Upper lobe of right lung (tissue), 1 donor: ENCODE measurements around the gene SGMS1. TPM values are rescaled to one million over a fixed set of nuclear protein-coding genes. Genes with fewer than 3 reads are reported as not detected.

Experiments
- ATAC-seq: fragments of 200-7000 bp; cut with Tn5 transposase; one replicate; pipeline ENCODE4 v1.9.1; 2020; ENCODE audit warnings: mild to moderate bottlenecking, moderate library complexity
- DNase-seq: peaks from one replicate; pipeline ENCODE4 v3.0.0-alpha.2; 2020
- H3K27ac ChIP-seq: fragments of 200-600 bp; one replicate; pipeline ENCODE4 v1.8.0; 2022
- H3K27me3 ChIP-seq: fragments of 200-600 bp; one replicate; pipeline ENCODE4 v1.8.0; 2022; ENCODE audit warnings: mild to moderate bottlenecking
- H3K36me3 ChIP-seq: fragments of 200-600 bp; one replicate; pipeline ENCODE4 v1.8.0; 2022
- H3K4me1 ChIP-seq: fragments of 200-600 bp; one replicate; pipeline ENCODE4 v1.8.0; 2022
- H3K4me3 ChIP-seq: fragments of 200-600 bp; one replicate; pipeline ENCODE4 v1.8.0; 2022; ENCODE audit warnings: mild to moderate bottlenecking
- H3K9me3 ChIP-seq: fragments of 200-600 bp; one replicate; pipeline ENCODE4 v1.8.0; 2022
- CTCF ChIP-seq: fragments of 200-600 bp; IDR thresholded peaks from one replicate; pipeline ENCODE4 v1.8.0; 2022; ENCODE audit warnings: antibody characterized with exemption
- intact Hi-C: fragments of 100-400 bp; cut with DNase I; formaldehyde crosslinking; loops from one replicate; pipeline ENCODE4 v1.11.0; 2022
- total RNA-seq: library from RNA; stranded (reverse); fragmentation: NEBNext Ultra II Directional; extraction: Animal tissue kit (Norgen Biotek cat#: 25700); gene quantifications from one replicate; pipeline ENCODE4 v1.2.1, GENCODE V29; 2021
- donor health status: DM: no; HTN: yes; CAD: no; lungs with severe emphysema.

The SGMS1 gene
- total RNA-seq, 1 donor from 2014 or later: 73.1 TPM

- Histone ChIP-seq H3K4me3 (no peak overlapping the region), H3K36me3 (peaks cover 37% of the 10 kb centered on the region), H3K27me3 (no peaks in the 10 kb centered on the region), H3K4me1 (no peaks in the 10 kb centered on the region), H3K27ac (no peak overlapping the region), H3K9me3 (no peaks in the 10 kb centered on the region)
- DNase-seq (no peak), ATAC-seq (no peak)
- no peak for TF ChIP-seq CTCF
- intact Hi-C loops: no loop called here
Measured at GRCh38 chr10:50304660-50305059, 319.1 kb downstream of the SGMS1 start.

- intact Hi-C loops: no loop called here
- Histone ChIP-seq H3K27me3 (no peaks in the 10 kb centered on the region), H3K4me1 (no peaks in the 10 kb centered on the region), H3K9me3 (no peaks in the 10 kb centered on the region), H3K36me3 (no peaks in the 10 kb centered on the region), H3K4me3 (no peak overlapping the region), H3K27ac (no peak overlapping the region)
- no peak for ATAC-seq
- TF ChIP-seq CTCF: no peak
- no peak for DNase-seq
Measured at GRCh38 chr10:50299948-50300669, 323.6 kb downstream of the SGMS1 start.

- no peaks in the 10 kb centered on the region for H3K9me3 ChIP-seq
- no peak for TF ChIP-seq CTCF
- intact Hi-C loops: no loop called here
- ATAC-seq (no peak), DNase-seq (no peak)
- H3K4me3 ChIP-seq: no peak overlapping the region
- no peak overlapping the region for H3K27ac ChIP-seq
- no peaks in the 10 kb centered on the region for H3K27me3 ChIP-seq
- no peaks in the 10 kb centered on the region for H3K36me3 ChIP-seq
- H3K4me1 ChIP-seq: no peaks in the 10 kb centered on the region
Measured at GRCh38 chr10:50295367-50295766, 328.4 kb downstream of the SGMS1 start.

GRCh38 chr10:50294582-50294981, 329.2 kb downstream of the SGMS1 start:
- ATAC-seq: peak; percentile 33
- Histone ChIP-seq H3K4me1 (no peaks in the 10 kb centered on the region), H3K27me3 (no peaks in the 10 kb centered on the region), H3K4me3 (no peak overlapping the region), H3K27ac (no peak overlapping the region), H3K36me3 (no peaks in the 10 kb centered on the region), H3K9me3 (no peaks in the 10 kb centered on the region)
- no peak for TF ChIP-seq CTCF
- DNase-seq: no peak
- intact Hi-C loops: no loop called here

GRCh38 chr10:50293513-50294313, 330.0 kb downstream of the SGMS1 start:
- intact Hi-C loops: no loop called here
- Histone ChIP-seq H3K4me3 (no peak overlapping the region), H3K27ac (no peak overlapping the region), H3K36me3 (no peaks in the 10 kb centered on the region), H3K9me3 (no peaks in the 10 kb centered on the region), H3K4me1 (no peaks in the 10 kb centered on the region), H3K27me3 (no peaks in the 10 kb centered on the region)
- ATAC-seq (peak; percentile 62), DNase-seq (no peak)
- TF ChIP-seq CTCF: no peak
